Measurements from ENCODE around the gene PHC3. TPM values are rescaled to one million over a fixed set of nuclear protein-coding genes. Genes with fewer than 3 reads are reported as not detected.
A peak's percentile ranks its signal among the peaks of the same experiment; 100 is the strongest.

PHC3 gene
- total and polyA plus RNA-seq, 2 experiments from 2014 or later = 17.5 to 72.2 TPM

DNA sequence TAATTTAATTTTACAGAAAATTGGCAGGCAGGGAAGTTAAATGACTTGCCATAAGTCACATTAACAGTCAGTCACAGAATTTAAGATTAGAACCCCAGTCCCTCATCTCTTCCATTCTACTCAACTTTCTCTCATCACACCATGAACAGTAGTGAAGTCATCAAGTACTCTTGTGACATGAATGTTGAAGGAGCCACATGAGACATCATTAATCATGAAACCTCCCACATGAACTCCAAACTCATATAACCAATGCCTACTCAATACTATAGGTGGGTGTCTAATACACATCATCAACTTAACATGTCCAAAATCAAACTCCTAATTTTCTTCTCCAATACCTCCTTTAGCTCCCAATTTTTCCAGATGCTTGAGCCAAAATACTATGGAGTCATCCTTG lies 19.5 kb downstream of the PHC3 start:
- in situ Hi-C loops (cut with MboI) = no loop called here
- TF ChIP-seq EZH2 (IDR thresholded peaks at IDR 0.05; ENCODE audit: insufficient read depth, poor library complexity, severe bottlenecking) = no peak
- no peak for TF ChIP-seq EZH2phosphoT487 (IDR thresholded peaks at IDR 0.05; ENCODE audit: insufficient read depth, low read depth)
- Histone ChIP-seq H3K9me2 (ENCODE audit: insufficient read depth) (no peaks in the 10 kb centered on the region), H3K4me3 (no peak overlapping the region), H3K4me2 (ENCODE audit: unreplicated experiment) (no peak overlapping the region), H4K20me1 (ENCODE audit: insufficient read depth) (peaks cover 19% of the 10 kb centered on the region), H3K9ac (no peak overlapping the region), H2AFZ (no peak overlapping the region), H3K27ac (peak overlapping the region; percentile 40), H3K79me2 (ENCODE audit: insufficient read depth) (peaks cover 100% of the 10 kb centered on the region), H3K9me3 (ENCODE audit: low read depth) (no peaks in the 10 kb centered on the region), H3K36me3 (ENCODE audit: low read depth) (peaks cover 42% of the 10 kb centered on the region), H3K27me3 (replicated peaks; ENCODE audit: insufficient read depth) (no peaks in the 10 kb centered on the region), H3K4me1 (ENCODE audit: insufficient read depth) (peaks cover 14% of the 10 kb centered on the region), H3F3A (ENCODE audit: insufficient read depth) (peaks cover 29% of the 10 kb centered on the region)
- DNase-seq = peak; percentile 28

DNA sequence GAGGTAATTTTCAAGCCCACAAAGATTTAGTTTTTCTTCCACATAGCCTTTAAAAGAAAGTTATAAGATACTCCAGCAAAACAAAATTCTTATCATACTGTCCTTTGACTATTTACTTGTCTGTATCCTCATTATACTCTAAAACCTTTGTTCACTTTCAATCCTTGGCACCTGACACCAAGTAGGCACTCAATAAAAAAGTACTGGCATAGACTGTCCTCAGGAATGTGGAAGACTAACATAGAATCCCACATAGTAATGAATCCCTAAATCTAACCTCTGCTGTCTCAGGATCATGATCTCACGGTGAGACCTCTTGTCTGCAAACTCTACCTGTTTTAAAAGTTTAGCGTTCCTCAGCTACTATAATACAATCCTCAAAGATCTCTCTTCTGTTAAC lies 21.6 kb downstream of the PHC3 start:
- peaks cover 15% of the 10 kb centered on the region for H3K4me1 ChIP-seq (ENCODE audit: insufficient read depth)
- H3K27ac ChIP-seq = no peak overlapping the region
- WGBS, 2 experiments (ENCODE audit: low coverage in 1 of 2, low lambda C conversion rate in 2 of 2, missing lambda C conversion rate in 2 of 2) = 94 to 100% methylated on average over 2 of the region's 2 CpGs
- H3K9ac ChIP-seq = no peak overlapping the region
- H3K27me3 ChIP-seq (replicated peaks; ENCODE audit: insufficient read depth) = no peaks in the 10 kb centered on the region
- peaks cover 36% of the 10 kb centered on the region for H3K36me3 ChIP-seq (ENCODE audit: low read depth)
- H3F3A ChIP-seq (ENCODE audit: insufficient read depth) = peaks cover 32% of the 10 kb centered on the region
- H3K9me3 ChIP-seq (ENCODE audit: low read depth) = no peaks in the 10 kb centered on the region
- no peak overlapping the region for H3K4me2 ChIP-seq (ENCODE audit: unreplicated experiment)
- no peaks in the 10 kb centered on the region for H3K9me2 ChIP-seq (ENCODE audit: insufficient read depth)
- peaks cover 100% of the 10 kb centered on the region for H3K79me2 ChIP-seq (ENCODE audit: insufficient read depth)
- TF ChIP-seq EZH2phosphoT487 (IDR thresholded peaks at IDR 0.05; ENCODE audit: insufficient read depth, low read depth) = no peak
- no peak overlapping the region for H2AFZ ChIP-seq
- no peak for DNase-seq
- no peak overlapping the region for H3K4me3 ChIP-seq
- in situ Hi-C loops (cut with MboI) = no loop called here
- peaks cover 18% of the 10 kb centered on the region for H4K20me1 ChIP-seq (ENCODE audit: insufficient read depth)

DNA sequence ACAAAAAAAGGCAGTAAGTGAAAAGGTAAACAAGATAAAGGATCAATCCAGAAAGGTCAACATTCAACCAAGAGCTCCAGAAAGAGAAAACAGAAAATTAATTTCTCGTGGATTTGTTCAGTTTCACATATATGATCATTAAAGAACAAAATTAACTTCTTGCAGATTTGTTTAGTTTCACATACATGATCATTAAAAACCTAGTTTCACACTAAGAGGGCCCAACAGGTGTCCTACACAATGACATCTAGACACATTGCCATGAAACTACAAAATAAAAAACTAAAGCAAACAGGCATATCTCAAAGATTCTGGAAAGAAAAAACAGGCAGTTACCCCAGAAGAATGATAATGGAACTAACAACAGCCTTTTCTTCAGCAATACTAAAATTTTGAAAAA lies 22.1 kb downstream of the PHC3 start:
- peaks cover 100% of the 10 kb centered on the region for H3K79me2 ChIP-seq (ENCODE audit: insufficient read depth)
- H3K4me2 ChIP-seq (ENCODE audit: unreplicated experiment) = no peak overlapping the region
- H3K9ac ChIP-seq = no peak overlapping the region
- peaks cover 36% of the 10 kb centered on the region for H3K36me3 ChIP-seq (ENCODE audit: low read depth)
- TF ChIP-seq EZH2 (IDR thresholded peaks at IDR 0.05; ENCODE audit: insufficient read depth, poor library complexity, severe bottlenecking) (no peak), EZH2phosphoT487 (IDR thresholded peaks at IDR 0.05; ENCODE audit: insufficient read depth, low read depth) (no peak)
- H3K27me3 ChIP-seq (replicated peaks; ENCODE audit: insufficient read depth) = no peaks in the 10 kb centered on the region
- H3K9me3 ChIP-seq (ENCODE audit: low read depth) = no peaks in the 10 kb centered on the region
- no peaks in the 10 kb centered on the region for H3K9me2 ChIP-seq (ENCODE audit: insufficient read depth)
- DNase-seq = no peak
- no peak overlapping the region for H3K4me3 ChIP-seq
- peaks cover 21% of the 10 kb centered on the region for H4K20me1 ChIP-seq (ENCODE audit: insufficient read depth)
- WGBS, 2 experiments (ENCODE audit: low coverage in 1 of 2, low lambda C conversion rate in 2 of 2, missing lambda C conversion rate in 2 of 2) = 95 to 100% methylated on average over 1 of the region's 1 CpG
- peaks cover 20% of the 10 kb centered on the region for H3K4me1 ChIP-seq (ENCODE audit: insufficient read depth)
- no peak overlapping the region for H3K27ac ChIP-seq
- in situ Hi-C loops (cut with MboI) = no loop called here
- peaks cover 36% of the 10 kb centered on the region for H3F3A ChIP-seq (ENCODE audit: insufficient read depth)
- no peak overlapping the region for H2AFZ ChIP-seq

DNA sequence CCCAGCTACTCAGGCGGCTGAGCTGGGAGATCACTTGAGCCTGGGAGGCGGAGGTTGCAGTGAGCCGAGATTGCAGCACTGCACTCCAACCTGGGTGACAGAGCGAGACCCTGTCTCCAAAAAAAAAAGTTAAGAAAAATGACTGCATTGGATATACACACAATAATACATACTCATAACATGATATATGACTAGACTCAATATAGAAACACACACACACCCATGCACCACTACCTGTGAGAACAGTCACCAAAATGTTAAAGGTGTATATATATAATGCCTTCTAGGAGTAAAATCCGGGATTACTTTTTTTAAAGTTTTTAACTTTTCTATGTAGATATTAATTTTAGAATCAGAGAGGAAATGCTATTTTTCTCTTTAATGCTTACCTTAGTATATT lies 25.9 kb downstream of the PHC3 start:
- DNase-seq = no peak

More for the DNA sequence above, 25.9 kb downstream of the PHC3 start:
- H3K9me3 ChIP-seq (ENCODE audit: low read depth) = no peaks in the 10 kb centered on the region
- no peak overlapping the region for H3K27ac ChIP-seq
- H3K79me2 ChIP-seq (ENCODE audit: insufficient read depth) = peaks cover 98% of the 10 kb centered on the region
- in situ Hi-C loops (cut with MboI) = no loop called here
- H3K36me3 ChIP-seq (ENCODE audit: low read depth) = peaks cover 19% of the 10 kb centered on the region; the same call in 1 of the 2 replicates
- TF ChIP-seq EZH2phosphoT487 (IDR thresholded peaks at IDR 0.05; ENCODE audit: insufficient read depth, low read depth) = no peak
- TF ChIP-seq EZH2 (IDR thresholded peaks at IDR 0.05; ENCODE audit: insufficient read depth, poor library complexity, severe bottlenecking) = no peak
- H3K27me3 ChIP-seq (replicated peaks; ENCODE audit: insufficient read depth) = no peaks in the 10 kb centered on the region
- H3F3A ChIP-seq (ENCODE audit: insufficient read depth) = peaks cover 24% of the 10 kb centered on the region; the same call in 1 of the 2 replicates
- no peak overlapping the region for H3K9ac ChIP-seq
- H3K4me2 ChIP-seq (ENCODE audit: unreplicated experiment) = no peak overlapping the region
- peaks cover 14% of the 10 kb centered on the region for H3K4me1 ChIP-seq (ENCODE audit: insufficient read depth)
- peaks cover 10% of the 10 kb centered on the region; the same call in 1 of the 2 replicates for H4K20me1 ChIP-seq (ENCODE audit: insufficient read depth)
- H3K9me2 ChIP-seq (ENCODE audit: insufficient read depth) = no peaks in the 10 kb centered on the region
- no peak overlapping the region for H3K4me3 ChIP-seq
- no peak overlapping the region for H2AFZ ChIP-seq
- WGBS, 2 experiments (ENCODE audit: low coverage in 1 of 2, low lambda C conversion rate in 2 of 2, missing lambda C conversion rate in 2 of 2) = 95 to 98% methylated on average over 5 of the region's 5 CpGs

All from GM23248 (cell line).